WTC11 (cell line): ENCODE results near the gene KCTD20. TPM values are rescaled to one million over a fixed set of nuclear protein-coding genes. Genes with fewer than 3 reads are reported as not detected.

Experiments used
- ATAC-seq: fragments of 200-7000 bp; cut with Tn5 transposase; 2 replicates; pipeline ENCODE4 v1.10.0; 2021; ENCODE audit warnings: mild to moderate bottlenecking, moderate library complexity
- CTCF ChIA-PET: fragments of 300-600 bp; sonication (Branson Sonifier 250); formaldehyde crosslinking; loops from one replicate; lab custom pipeline; 2021; ENCODE audit warnings: antibody characterized with exemption; lab: Charles Lee
- POLR2A ChIA-PET: fragments of 350-600 bp; sonication (Branson Sonifier 250); formaldehyde crosslinking; loops from one replicate; lab custom pipeline; 2021; ENCODE audit warnings: antibody characterized with exemption; lab: Charles Lee
- DNase-seq: peaks from one replicate; pipeline ENCODE4 v3.0.0; 2021; ENCODE audit warnings: low spot score
- H3K27ac Mint-ChIP-seq: 2 replicates; pipeline ENCODE4 v1.8.0; 2021; ENCODE audit warnings: mixed read lengths
- H3K27me3 Mint-ChIP-seq: 2 replicates; pipeline ENCODE4 v1.8.0; 2021; ENCODE audit warnings: low read depth, mild to moderate bottlenecking, moderate library complexity, mixed read lengths
- H3K36me3 Mint-ChIP-seq: 2 replicates; pipeline ENCODE4 v1.8.0; 2021; ENCODE audit warnings: mixed read lengths
- H3K4me1 Mint-ChIP-seq: 2 replicates; pipeline ENCODE4 v1.8.0; 2022; ENCODE audit warnings: mixed read lengths
- H3K4me3 Mint-ChIP-seq: 2 replicates; pipeline ENCODE4 v1.8.0; 2021; ENCODE audit warnings: mild to moderate bottlenecking, moderate library complexity, mixed read lengths
- H3K9me3 Mint-ChIP-seq: 2 replicates; pipeline ENCODE4 v1.8.0; 2021; ENCODE audit warnings: mixed read lengths
- ATF1 ChIP-seq: sonication (generic); formaldehyde crosslinking; IDR thresholded peaks from 2 replicates; pipeline ENCODE4 v1.8.1; 2023; ENCODE audit warnings: mild to moderate bottlenecking, moderate library complexity, missing genetic modification reagents
- ESRRA ChIP-seq: sonication (generic); formaldehyde crosslinking; IDR thresholded peaks from 2 replicates; pipeline ENCODE4 v1.8.1; 2022; ENCODE audit warnings: mild to moderate bottlenecking, missing genetic modification reagents, borderline replicate concordance
- GTF2I ChIP-seq: fragments of 250-450 bp; sonication (Bioruptor Pico); conservative IDR thresholded peaks from 2 replicates; pipeline ENCODE4 v1.4.0; 2021; ENCODE audit warnings: mild to moderate bottlenecking
- HMGA2 ChIP-seq: fragments of 250-450 bp; sonication (Bioruptor Pico); IDR thresholded peaks from 2 replicates; pipeline ENCODE4 v1.4.0; 2021; ENCODE audit warnings: mild to moderate bottlenecking, moderate library complexity
- JAZF1 ChIP-seq: fragments of 250-450 bp; sonication (Bioruptor Pico); IDR thresholded peaks from 2 replicates; pipeline ENCODE4 v1.9.0; 2021; ENCODE audit warnings: moderate library complexity, mild to moderate bottlenecking, inconsistent platforms
- MYBL2 ChIP-seq: sonication (generic); formaldehyde crosslinking; IDR thresholded peaks from 2 replicates; pipeline ENCODE4 v1.8.1; 2023; ENCODE audit warnings: mild to moderate bottlenecking, moderate library complexity, missing genetic modification reagents
- PRDM15 ChIP-seq: sonication (generic); formaldehyde crosslinking; IDR thresholded peaks from 2 replicates; pipeline ENCODE4 v1.8.0; 2022; ENCODE audit warnings: missing genetic modification reagents
- STAT6 ChIP-seq: sonication (generic); formaldehyde crosslinking; conservative IDR thresholded peaks from 2 replicates; pipeline ENCODE4 v1.8.1; 2023; ENCODE audit warnings: mild to moderate bottlenecking, low read depth, missing genetic modification reagents, moderate library complexity
- TCF7 ChIP-seq: sonication (generic); formaldehyde crosslinking; IDR thresholded peaks from 2 replicates; pipeline ENCODE4 v1.8.0; 2022; ENCODE audit warnings: mild to moderate bottlenecking, low read depth, missing genetic modification reagents, moderate library complexity
- ZNF138 ChIP-seq: sonication (generic); formaldehyde crosslinking; conservative IDR thresholded peaks from 2 replicates; pipeline ENCODE4 v1.8.1; 2022; ENCODE audit warnings: mild to moderate bottlenecking, moderate library complexity, missing genetic modification reagents
- ZNF281 ChIP-seq: sonication (generic); formaldehyde crosslinking; IDR thresholded peaks from 2 replicates; pipeline ENCODE4 v1.8.0; 2023; ENCODE audit warnings: mild to moderate bottlenecking, missing genetic modification reagents
- ZNF416 ChIP-seq: fragments of 250-450 bp; sonication (Bioruptor Pico); IDR thresholded peaks from 2 replicates; pipeline ENCODE4 v1.9.0; 2021; ENCODE audit warnings: mild to moderate bottlenecking, inconsistent platforms
- ZNF671 ChIP-seq: fragments of 250-450 bp; sonication (Bioruptor Pico); IDR thresholded peaks from 2 replicates; pipeline ENCODE4 v1.8.0; 2021; ENCODE audit warnings: mild to moderate bottlenecking
- total RNA-seq: library from RNA; stranded (reverse); gene quantifications from 3 replicates; pipeline ENCODE4 v1.2.3, GENCODE V29; 2021
- TF ChIP-seq, protein P1 (sequence below): sonication (generic); formaldehyde crosslinking; IDR thresholded peaks from 2 replicates; pipeline ENCODE4 v1.8.1; 2022; ENCODE audit warnings: low read depth, missing genetic modification reagents, borderline replicate concordance
- TF ChIP-seq, protein P2 (sequence below): fragments of 250-450 bp; sonication (Bioruptor Pico); IDR thresholded peaks from 2 replicates; pipeline ENCODE4 v1.9.0; 2021; ENCODE audit warnings: moderate library complexity, mild to moderate bottlenecking, inconsistent platforms, borderline replicate concordance
- TF ChIP-seq, protein P3 (sequence below): sonication (generic); formaldehyde crosslinking; IDR thresholded peaks from 2 replicates; pipeline ENCODE4 v1.8.0; 2022; ENCODE audit warnings: mild to moderate bottlenecking, missing genetic modification reagents
- TF ChIP-seq, protein P4 (sequence below): sonication (generic); formaldehyde crosslinking; IDR thresholded peaks from 2 replicates; pipeline ENCODE4 v1.8.1; 2022; ENCODE audit warnings: mild to moderate bottlenecking, moderate library complexity, missing genetic modification reagents
- TF ChIP-seq, protein P5 (sequence below): fragments of 200-600 bp; IDR thresholded peaks from 2 replicates; pipeline ENCODE4 v1.8.0; 2022; ENCODE audit warnings: antibody characterized with exemption
- TF ChIP-seq, protein P6 (sequence below): sonication (generic); formaldehyde crosslinking; conservative IDR thresholded peaks from 2 replicates; pipeline ENCODE4 v1.8.1; 2022; ENCODE audit warnings: mild to moderate bottlenecking, missing genetic modification reagents

KCTD20 gene
- total RNA-seq, 1 experiment from 2014 or later = 26.7 TPM

- Mint-ChIP-seq H3K9me3 (no peaks in the 10 kb centered on the region), H3K4me1 (peaks cover 15% of the 10 kb centered on the region), H3K36me3 (no peaks in the 10 kb centered on the region), H3K4me3 (no peak overlapping the region), H3K27ac (no peak overlapping the region), H3K27me3 (peaks cover 3% of the 10 kb centered on the region; the same call in 1 of the 2 replicates)
- POLR2A ChIA-PET = no interaction called here
- ATAC-seq (no peak), DNase-seq (no peak)
- CTCF ChIA-PET = no interaction called here
- TF ChIP-seq, protein P1, sequence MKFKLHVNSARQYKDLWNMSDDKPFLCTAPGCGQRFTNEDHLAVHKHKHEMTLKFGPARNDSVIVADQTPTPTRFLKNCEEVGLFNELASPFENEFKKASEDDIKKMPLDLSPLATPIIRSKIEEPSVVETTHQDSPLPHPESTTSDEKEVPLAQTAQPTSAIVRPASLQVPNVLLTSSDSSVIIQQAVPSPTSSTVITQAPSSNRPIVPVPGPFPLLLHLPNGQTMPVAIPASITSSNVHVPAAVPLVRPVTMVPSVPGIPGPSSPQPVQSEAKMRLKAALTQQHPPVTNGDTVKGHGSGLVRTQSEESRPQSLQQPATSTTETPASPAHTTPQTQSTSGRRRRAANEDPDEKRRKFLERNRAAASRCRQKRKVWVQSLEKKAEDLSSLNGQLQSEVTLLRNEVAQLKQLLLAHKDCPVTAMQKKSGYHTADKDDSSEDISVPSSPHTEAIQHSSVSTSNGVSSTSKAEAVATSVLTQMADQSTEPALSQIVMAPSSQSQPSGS (CRISPR knock-in tag) = no peak
- TF ChIP-seq, protein P2, sequence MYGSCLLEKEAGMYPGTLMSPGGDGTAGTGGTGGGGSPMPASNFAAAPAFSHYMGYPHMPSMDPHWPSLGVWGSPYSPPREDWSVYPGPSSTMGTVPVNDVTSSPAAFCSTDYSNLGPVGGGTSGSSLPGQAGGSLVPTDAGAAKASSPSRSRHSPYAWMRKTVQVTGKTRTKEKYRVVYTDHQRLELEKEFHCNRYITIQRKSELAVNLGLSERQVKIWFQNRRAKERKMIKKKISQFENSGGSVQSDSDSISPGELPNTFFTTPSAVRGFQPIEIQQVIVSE (CRISPR knock-in tag) = no peak
- TF ChIP-seq ZNF416 (CRISPR knock-in tag) = no peak
- TF ChIP-seq, protein P3, sequence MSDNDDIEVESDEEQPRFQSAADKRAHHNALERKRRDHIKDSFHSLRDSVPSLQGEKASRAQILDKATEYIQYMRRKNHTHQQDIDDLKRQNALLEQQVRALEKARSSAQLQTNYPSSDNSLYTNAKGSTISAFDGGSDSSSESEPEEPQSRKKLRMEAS (CRISPR knock-in tag) = no peak
- no peak for TF ChIP-seq ZNF138 (CRISPR knock-in tag)
- no peak for TF ChIP-seq STAT6
- TF ChIP-seq JAZF1 (CRISPR knock-in tag) = no peak
- TF ChIP-seq, protein P4, sequence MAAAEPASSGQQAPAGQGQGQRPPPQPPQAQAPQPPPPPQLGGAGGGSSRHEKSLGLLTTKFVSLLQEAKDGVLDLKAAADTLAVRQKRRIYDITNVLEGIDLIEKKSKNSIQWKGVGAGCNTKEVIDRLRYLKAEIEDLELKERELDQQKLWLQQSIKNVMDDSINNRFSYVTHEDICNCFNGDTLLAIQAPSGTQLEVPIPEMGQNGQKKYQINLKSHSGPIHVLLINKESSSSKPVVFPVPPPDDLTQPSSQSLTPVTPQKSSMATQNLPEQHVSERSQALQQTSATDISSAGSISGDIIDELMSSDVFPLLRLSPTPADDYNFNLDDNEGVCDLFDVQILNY (CRISPR knock-in tag) = no peak
- TF ChIP-seq GTF2I = no peak
- TF ChIP-seq, protein P5, sequence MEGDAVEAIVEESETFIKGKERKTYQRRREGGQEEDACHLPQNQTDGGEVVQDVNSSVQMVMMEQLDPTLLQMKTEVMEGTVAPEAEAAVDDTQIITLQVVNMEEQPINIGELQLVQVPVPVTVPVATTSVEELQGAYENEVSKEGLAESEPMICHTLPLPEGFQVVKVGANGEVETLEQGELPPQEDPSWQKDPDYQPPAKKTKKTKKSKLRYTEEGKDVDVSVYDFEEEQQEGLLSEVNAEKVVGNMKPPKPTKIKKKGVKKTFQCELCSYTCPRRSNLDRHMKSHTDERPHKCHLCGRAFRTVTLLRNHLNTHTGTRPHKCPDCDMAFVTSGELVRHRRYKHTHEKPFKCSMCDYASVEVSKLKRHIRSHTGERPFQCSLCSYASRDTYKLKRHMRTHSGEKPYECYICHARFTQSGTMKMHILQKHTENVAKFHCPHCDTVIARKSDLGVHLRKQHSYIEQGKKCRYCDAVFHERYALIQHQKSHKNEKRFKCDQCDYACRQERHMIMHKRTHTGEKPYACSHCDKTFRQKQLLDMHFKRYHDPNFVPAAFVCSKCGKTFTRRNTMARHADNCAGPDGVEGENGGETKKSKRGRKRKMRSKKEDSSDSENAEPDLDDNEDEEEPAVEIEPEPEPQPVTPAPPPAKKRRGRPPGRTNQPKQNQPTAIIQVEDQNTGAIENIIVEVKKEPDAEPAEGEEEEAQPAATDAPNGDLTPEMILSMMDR = no peak
- no peak for TF ChIP-seq ZNF281 (CRISPR knock-in tag)
- TF ChIP-seq PRDM15 (CRISPR knock-in tag) = no peak
- no peak for TF ChIP-seq ATF1 (CRISPR knock-in tag)
- no peak for TF ChIP-seq TCF7 (CRISPR knock-in tag)
- no peak for TF ChIP-seq MYBL2 (CRISPR knock-in tag)
- TF ChIP-seq ZNF671 = no peak
- TF ChIP-seq, protein P6, sequence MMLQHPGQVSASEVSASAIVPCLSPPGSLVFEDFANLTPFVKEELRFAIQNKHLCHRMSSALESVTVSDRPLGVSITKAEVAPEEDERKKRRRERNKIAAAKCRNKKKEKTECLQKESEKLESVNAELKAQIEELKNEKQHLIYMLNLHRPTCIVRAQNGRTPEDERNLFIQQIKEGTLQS (CRISPR knock-in tag) = no peak
- TF ChIP-seq HMGA2 (CRISPR knock-in tag) = no peak
- no peak for TF ChIP-seq ESRRA (CRISPR knock-in tag)
These were observed 16.2 kb upstream of the KCTD20 start for GRCh38 chr6:36426622-36427021.
